Esophagus squamous epithelium (tissue), 5 donors: ENCODE data around the gene FKBP11. TPM values are rescaled to one million over a fixed set of nuclear protein-coding genes. Genes with fewer than 3 reads are reported as not detected.

Experiments used
- DNase-seq: peaks from one replicate; lab custom pipeline; 2025; lab: John Stamatoyannopoulos, UW
- H3K27ac ChIP-seq, 4 donors: fragments of 200-600 bp; sonication (generic); one replicate each; pipeline ENCODE4 v1.5.1; 2016 to 2019; ENCODE audit warnings: mild to moderate bottlenecking in 1 of 4
- H3K27me3 ChIP-seq, 4 donors: fragments of 200-600 bp; sonication (generic); 1 replicate in 3 of 4; 2 replicates in 1 of 4; pipeline versions ENCODE4 v1.5.1 to v1.6.0; 2017 to 2021; ENCODE audit warnings: antibody characterized with exemption in 1 of 4
- H3K36me3 ChIP-seq, 3 donors: fragments of 200-600 bp; sonication (generic); one replicate each; pipeline ENCODE4 v1.5.1; 2016 to 2019
- H3K4me1 ChIP-seq, 3 donors: fragments of 200-600 bp; sonication (generic); one replicate each; pipeline ENCODE4 v1.5.1; 2017 to 2019
- H3K4me3 ChIP-seq, 4 donors: fragments of 200-600 bp; sonication (generic); 1 replicate in 3 of 4; 2 replicates in 1 of 4; pipeline ENCODE4 v1.5.1; 2016 to 2019; ENCODE audit warnings: mild to moderate bottlenecking in 2 of 4, moderate library complexity in 1 of 4
- H3K9me3 ChIP-seq, 3 donors: fragments of 200-600 bp; sonication (generic); one replicate each; pipeline ENCODE4 v1.5.1; 2016 to 2019
- POLR2A ChIP-seq, 4 donors: fragments of 450-650 bp; IDR thresholded peaks; one replicate each; pipeline ENCODE4 v1.6.1; 2017; ENCODE audit warnings: antibody characterized with exemption in 4 of 4, mild to moderate bottlenecking in 4 of 4, moderate library complexity in 3 of 4
- WGBS, 2 donors: methylation state at CpG; one replicate each; pipeline ENCODE4 v1.1.5; 2018; 5-methylcytosine and 5-hydroxymethylcytosine counted together
- intact Hi-C: fragments of 100-400 bp; cut with DNase I; formaldehyde crosslinking; loops from one replicate; pipeline ENCODE4 v1.15.0; 2022
- total RNA-seq, 4 donors: library from RNA; depleted of rRNA; stranded (reverse); fragments of >200 nt; gene quantifications; one replicate each; pipeline ENCODE4 v1.1.0, GENCODE V29; 2016
- TF ChIP-seq, protein P1 (sequence below), 6 experiments: fragments of 450-650 bp in 4 of 6; fragments of 200-600 bp in 2 of 6; sonication (generic) in 2 of 6; IDR thresholded peaks; one replicate each; pipeline ENCODE4 v1.5.1; 2016 to 2019; ENCODE audit warnings: antibody characterized with exemption in 6 of 6, mild to moderate bottlenecking in 4 of 6, moderate library complexity in 4 of 6
- donor health status: DM: yes; HTN: yes; CAD: no.

The FKBP11 gene
- total RNA-seq, 4 donors from 2014 or later: 9.5 to 28.6 (median 11.8) TPM

DNA sequence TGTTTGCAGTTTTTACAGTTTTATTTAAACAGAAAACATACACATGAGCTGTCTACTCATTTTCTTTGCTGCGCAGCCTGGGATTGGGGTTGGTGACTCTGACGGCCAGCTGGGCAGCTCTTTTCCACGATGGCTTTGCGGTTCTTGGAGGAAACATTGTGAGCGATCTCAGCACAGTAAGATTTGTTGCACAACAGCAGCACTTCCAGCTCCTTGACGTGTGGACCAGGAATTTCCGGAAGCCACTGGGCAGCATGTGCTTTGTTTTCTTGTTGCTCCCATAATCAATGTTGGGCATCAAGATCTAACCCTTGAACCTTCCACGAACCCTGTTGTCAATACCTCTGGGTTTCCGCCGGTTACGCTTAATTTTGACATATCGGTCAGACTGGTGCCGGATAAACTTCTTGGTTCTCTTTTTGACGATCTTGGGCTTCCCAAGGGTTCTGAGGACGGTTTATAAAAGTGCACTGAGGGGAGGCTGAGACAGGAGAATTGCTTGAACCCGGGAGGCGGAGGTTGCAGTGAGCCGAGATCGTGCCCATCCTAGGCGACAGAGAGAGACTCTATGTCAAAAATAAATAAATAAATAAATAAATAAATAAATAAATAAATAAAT is 21.8 kb downstream of the FKBP11 start:
- H3K4me3 ChIP-seq: peak overlapping the region in 1 of 4 donors; percentile 7
- no peaks in the 10 kb centered on the region for H3K9me3 ChIP-seq
- no peaks in the 10 kb centered on the region for H3K36me3 ChIP-seq
- TF ChIP-seq POLR2A (IDR thresholded peaks at IDR 0.05): no peak
- TF ChIP-seq, protein P1, sequence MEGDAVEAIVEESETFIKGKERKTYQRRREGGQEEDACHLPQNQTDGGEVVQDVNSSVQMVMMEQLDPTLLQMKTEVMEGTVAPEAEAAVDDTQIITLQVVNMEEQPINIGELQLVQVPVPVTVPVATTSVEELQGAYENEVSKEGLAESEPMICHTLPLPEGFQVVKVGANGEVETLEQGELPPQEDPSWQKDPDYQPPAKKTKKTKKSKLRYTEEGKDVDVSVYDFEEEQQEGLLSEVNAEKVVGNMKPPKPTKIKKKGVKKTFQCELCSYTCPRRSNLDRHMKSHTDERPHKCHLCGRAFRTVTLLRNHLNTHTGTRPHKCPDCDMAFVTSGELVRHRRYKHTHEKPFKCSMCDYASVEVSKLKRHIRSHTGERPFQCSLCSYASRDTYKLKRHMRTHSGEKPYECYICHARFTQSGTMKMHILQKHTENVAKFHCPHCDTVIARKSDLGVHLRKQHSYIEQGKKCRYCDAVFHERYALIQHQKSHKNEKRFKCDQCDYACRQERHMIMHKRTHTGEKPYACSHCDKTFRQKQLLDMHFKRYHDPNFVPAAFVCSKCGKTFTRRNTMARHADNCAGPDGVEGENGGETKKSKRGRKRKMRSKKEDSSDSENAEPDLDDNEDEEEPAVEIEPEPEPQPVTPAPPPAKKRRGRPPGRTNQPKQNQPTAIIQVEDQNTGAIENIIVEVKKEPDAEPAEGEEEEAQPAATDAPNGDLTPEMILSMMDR (IDR thresholded peaks at IDR 0.05): no peak
- DNase-seq: no peak
- H3K27me3 ChIP-seq: no peaks in the 10 kb centered on the region
- WGBS, 2 donors: 46 to 60% methylated on average over 13 to 15 of the region's 20 CpGs
- intact Hi-C loops: no loop called here
- no peak overlapping the region for H3K27ac ChIP-seq
- H3K4me1 ChIP-seq: peaks cover 0 to 11% (median 0%) of the 10 kb centered on the region in 3 donors

DNA sequence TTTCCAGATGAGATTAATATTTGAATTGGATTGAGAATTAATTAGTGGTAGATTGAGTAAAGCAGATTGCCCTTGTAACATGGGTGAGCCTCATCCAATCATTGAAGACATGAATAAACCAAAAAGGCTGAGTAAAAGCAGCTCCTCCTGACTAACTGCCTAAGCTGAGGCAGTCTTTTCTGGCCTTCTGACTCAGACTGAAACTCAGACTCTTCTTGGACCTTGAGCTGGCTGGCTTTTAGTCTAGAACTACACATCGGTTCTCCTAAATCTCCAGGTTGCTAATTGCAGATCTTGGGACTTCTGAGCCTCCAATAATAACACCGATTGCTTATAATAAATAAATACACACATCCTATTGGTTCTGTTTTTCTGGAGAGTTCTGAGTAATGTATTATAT is 24.0 kb downstream of the FKBP11 start:
- no peak overlapping the region for H3K4me3 ChIP-seq
- TF ChIP-seq, protein P1 (IDR thresholded peaks at IDR 0.05): no peak
- no peak for TF ChIP-seq POLR2A (IDR thresholded peaks at IDR 0.05)
- WGBS, 2 donors: 73 to 87% methylated on average over 2 of the region's 2 CpGs
- H3K9me3 ChIP-seq: no peaks in the 10 kb centered on the region
- H3K36me3 ChIP-seq: no peaks in the 10 kb centered on the region
- H3K4me1 ChIP-seq: peaks cover 0 to 11% (median 0%) of the 10 kb centered on the region in 3 donors
- H3K27ac ChIP-seq: no peak overlapping the region
- H3K27me3 ChIP-seq: peaks cover 0 to 5% (median 0%) of the 10 kb centered on the region in 4 donors
- no peak for DNase-seq
- intact Hi-C loops: no loop called here

DNA sequence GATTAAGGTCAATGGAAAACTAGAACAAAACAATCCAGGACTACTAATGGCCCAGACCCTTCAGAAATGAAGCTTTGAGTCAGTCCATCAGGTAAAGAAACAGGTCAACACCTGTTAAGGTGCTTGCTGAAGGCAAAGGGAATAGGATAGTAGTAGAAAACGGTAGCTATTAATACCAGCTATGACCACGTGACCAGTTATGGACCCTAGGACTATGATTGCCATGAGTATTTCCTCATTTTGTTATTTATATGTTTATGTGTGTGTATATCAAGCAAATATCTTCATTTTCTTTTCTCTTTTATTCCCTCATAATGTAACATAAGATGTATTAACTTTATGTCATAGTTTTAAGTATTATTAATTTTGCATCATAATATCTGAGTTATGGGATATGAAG is 25.6 kb downstream of the FKBP11 start:
- H3K4me3 ChIP-seq: no peak overlapping the region
- H3K9me3 ChIP-seq: no peaks in the 10 kb centered on the region
- intact Hi-C loops: no loop called here
- H3K4me1 ChIP-seq: peaks cover 0 to 11% (median 0%) of the 10 kb centered on the region in 3 donors
- WGBS, 2 donors: 57 to 64% methylated on average over 2 of the region's 2 CpGs
- no peak for DNase-seq
- TF ChIP-seq POLR2A (IDR thresholded peaks at IDR 0.05): no peak
- TF ChIP-seq, protein P1 (IDR thresholded peaks at IDR 0.05): no peak
- no peak overlapping the region for H3K27ac ChIP-seq
- H3K27me3 ChIP-seq: peaks cover 0 to 5% (median 0%) of the 10 kb centered on the region in 4 donors
- no peaks in the 10 kb centered on the region for H3K36me3 ChIP-seq

DNA sequence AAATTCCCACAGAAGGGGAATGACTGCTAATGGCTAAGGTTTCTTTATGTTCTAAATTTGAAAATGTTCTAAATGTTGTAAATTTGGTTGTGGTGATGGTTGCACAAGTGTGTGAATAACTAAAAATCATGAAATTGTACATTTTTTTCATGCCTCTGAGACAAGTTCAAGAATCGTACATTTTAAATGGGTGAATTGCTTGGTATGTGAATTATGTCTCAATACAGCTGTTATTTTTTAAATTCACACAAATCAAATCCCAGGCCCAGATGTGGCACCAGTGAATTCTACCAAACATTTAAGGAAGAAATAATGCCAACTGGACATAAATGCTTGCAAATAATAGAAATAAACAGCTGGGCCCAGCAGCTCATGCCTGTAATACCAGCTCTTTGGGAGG is 31.0 kb downstream of the FKBP11 start:
- Histone ChIP-seq H3K36me3 (no peaks in the 10 kb centered on the region), H3K4me1 (peaks cover 8 to 11% (median 9%) of the 10 kb centered on the region in 3 donors), H3K4me3 (no peak overlapping the region), H3K27me3 (peaks cover 0 to 31% (median 0%) of the 10 kb centered on the region in 4 donors), H3K27ac (no peak overlapping the region), H3K9me3 (no peaks in the 10 kb centered on the region)
- intact Hi-C loops: no loop called here
- no peak for DNase-seq
- 67% methylated on average over 1 of the region's 1 CpG for WGBS, 2 donors
- no peak for TF ChIP-seq POLR2A (IDR thresholded peaks at IDR 0.05)
- TF ChIP-seq, protein P1 (IDR thresholded peaks at IDR 0.05): no peak

DNA sequence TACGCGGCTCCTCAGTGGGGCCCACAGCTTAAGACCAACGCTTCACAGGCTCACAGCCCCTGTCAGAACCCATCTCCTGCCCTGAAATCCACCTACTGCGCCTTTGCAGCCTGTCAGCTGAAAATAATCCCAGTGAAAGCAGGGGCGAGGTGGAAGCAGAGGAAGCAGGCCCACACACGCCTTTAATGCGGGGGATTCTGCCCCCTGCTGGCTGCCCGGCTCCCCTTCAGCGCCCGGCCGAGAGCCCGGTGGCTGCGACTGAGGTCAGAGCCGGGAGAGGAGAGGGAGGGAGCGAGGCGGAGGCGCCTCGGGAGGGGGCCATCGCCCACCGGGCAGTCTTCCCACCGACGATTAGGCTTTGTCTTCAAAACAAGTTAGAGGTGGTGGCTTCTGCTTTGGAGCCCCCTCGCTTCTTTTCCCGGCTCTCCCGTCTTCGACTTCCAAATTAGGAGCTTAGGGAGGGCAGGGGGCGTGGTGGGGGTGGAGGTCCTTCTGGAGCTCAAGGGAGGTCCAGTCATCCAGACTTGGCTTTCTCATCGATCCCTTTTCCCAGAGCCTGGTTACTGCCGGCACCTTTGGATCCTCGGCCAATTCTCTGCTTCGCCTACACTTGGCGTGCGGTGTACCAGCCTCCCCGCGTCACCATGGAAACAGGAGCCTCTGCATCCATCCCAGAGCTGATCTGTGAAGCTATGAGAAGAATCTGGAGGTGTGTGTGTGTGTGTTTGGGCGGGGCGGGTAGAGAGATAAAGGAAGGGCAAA is 34.5 kb downstream of the FKBP11 start:
- Histone ChIP-seq H3K27me3 (peaks cover 0 to 26% (median 0%) of the 10 kb centered on the region in 4 donors), H3K4me3 (peak overlapping the region in 3 of 4 donors; percentile 14 to 46 (median 32)), H3K9me3 (no peaks in the 10 kb centered on the region), H3K4me1 (peaks cover 8 to 11% (median 9%) of the 10 kb centered on the region in 3 donors), H3K27ac (no peak overlapping the region), H3K36me3 (no peaks in the 10 kb centered on the region)
- intact Hi-C loops: loop anchor here (2.0 kb wide), 1 partner anchor 38 kb away; the partner anchor contains the start of gene DDX23
- WGBS, 2 donors: 5 to 21% methylated on average over 6 to 34 of the region's 37 CpGs
- DNase-seq: no peak
- TF ChIP-seq, protein P1 (IDR thresholded peaks at IDR 0.05): peak; percentile 71 to 95 (median 90)
- no peak for TF ChIP-seq POLR2A (IDR thresholded peaks at IDR 0.05)
